Common myeloid progenitor, CD34-positive (primary cell): ENCODE measurements around the gene ARMC5.
A peak's percentile ranks its signal among the peaks of the same experiment; 100 is the strongest.

Source experiments
- CTCF ChIA-PET: fragments of 350-600 bp; sonication (Branson Sonifier 250); formaldehyde crosslinking; loops from one replicate; lab custom pipeline; 2021; ENCODE audit warnings: antibody characterized with exemption; lab: Charles Lee
- POLR2A ChIA-PET: fragments of 350-600 bp; sonication (Branson Sonifier 250); formaldehyde crosslinking; loops from one replicate; lab custom pipeline; 2021; ENCODE audit warnings: antibody characterized with exemption; lab: Charles Lee
- DNase-seq, 3 donors: peaks; one replicate each; pipeline versions ENCODE4 v3.0.0 to v3.0.0-alpha.2; 2013
- H3K27ac ChIP-seq, 2 experiments: 1 replicate in 1 of 2; 2 replicates in 1 of 2; pipeline ENCODE4 v1.7.0; 2013; ENCODE audit warnings: inconsistent platforms in 2 of 2, low read length in 2 of 2, mild to moderate bottlenecking in 2 of 2, low read depth in 1 of 2, moderate library complexity in 1 of 2; ENCODE audit not compliant: severe bottlenecking in 2 of 2, insufficient read depth in 1 of 2, poor library complexity in 1 of 2
- H3K27me3 ChIP-seq, 5 experiments: replicated peaks in 2 of 5; 1 replicate in 3 of 5; 2 replicates in 2 of 5; pipeline versions ENCODE4 v1.6.1 to v1.7.0; 2013; ENCODE audit warnings: low read length in 4 of 5, mild to moderate bottlenecking in 2 of 5, moderate library complexity in 2 of 5, inconsistent platforms in 1 of 5; ENCODE audit not compliant: insufficient read depth in 5 of 5, control insufficient read depth in 4 of 5
- H3K36me3 ChIP-seq, 4 experiments: 1 replicate in 2 of 4; 2 replicates in 2 of 4; pipeline versions ENCODE4 v1.6.1 to v1.7.0; 2013; ENCODE audit warnings: low read length in 3 of 4, control low read depth in 1 of 4, mild to moderate bottlenecking in 1 of 4; ENCODE audit not compliant: control insufficient read depth in 4 of 4, insufficient read depth in 4 of 4
- H3K4me1 ChIP-seq, 4 experiments: 1 replicate in 3 of 4; 2 replicates in 1 of 4; pipeline versions ENCODE4 v1.6.1 to v1.7.1; 2013; ENCODE audit warnings: low read length in 3 of 4, mild to moderate bottlenecking in 3 of 4, control low read depth in 1 of 4, inconsistent platforms in 1 of 4, moderate library complexity in 1 of 4; ENCODE audit not compliant: control insufficient read depth in 4 of 4, insufficient read depth in 4 of 4; ENCODE audit errors: control extremely low read depth in 1 of 4
- H3K4me3 ChIP-seq, 7 experiments: 1 replicate in 4 of 7; 2 replicates in 3 of 7; pipeline versions ENCODE4 v1.5.1 to v1.7.0; 2013; ENCODE audit warnings: mild to moderate bottlenecking in 7 of 7, low read length in 6 of 7, moderate library complexity in 6 of 7, inconsistent platforms in 2 of 7, low read depth in 2 of 7, control low read depth in 1 of 7; ENCODE audit not compliant: insufficient read depth in 4 of 7, control insufficient read depth in 1 of 7; ENCODE audit errors: extremely low read depth in 1 of 7
- H3K9me3 ChIP-seq, 5 experiments: 1 replicate in 4 of 5; 2 replicates in 1 of 5; pipeline versions ENCODE4 v1.6.1 to v1.7.1; 2013; ENCODE audit warnings: low read length in 4 of 5, mild to moderate bottlenecking in 2 of 5, inconsistent platforms in 1 of 5, low read depth in 1 of 5, moderate library complexity in 1 of 5; ENCODE audit not compliant: control insufficient read depth in 4 of 5, insufficient read depth in 2 of 5; ENCODE audit errors: control extremely low read depth in 1 of 5
- WGBS: methylation state at CpG from one replicate; pipeline ENCODE4 v1.1.5; 2013; ENCODE audit not compliant: insufficient coverage; 5-methylcytosine and 5-hydroxymethylcytosine counted together

Gene ARMC5

GRCh38 chr16:31466381-31466841, 7.1 kb downstream of the ARMC5 start:
- H3K4me3 ChIP-seq, result peak overlapping the region in 2 of 7 experiments; percentile 28 to 51
- H3K27me3 ChIP-seq, result no peaks in the 10 kb centered on the region
- H3K36me3 ChIP-seq, result peaks cover 5 to 55% (median 32%) of the 10 kb centered on the region in 4 experiments
- ChIA-PET POLR2A (interaction anchor here (0.8 kb wide), 1 partner anchor 8 kb away, joined by 3 read pairs; no protein-coding TSS in a partner anchor), CTCF (interaction anchor here (1.7 kb wide), 1 partner anchor 10 kb away, joined by 5 read pairs; no protein-coding TSS in a partner anchor)
- no peaks in the 10 kb centered on the region for H3K9me3 ChIP-seq
- H3K27ac ChIP-seq, result peak overlapping the region; percentile 88 to 92
- whole genome bisulfite sequencing, result 72% methylated on average over 15 of the region's 18 CpGs
- H3K4me1 ChIP-seq, result peaks cover 11 to 51% (median 24%) of the 10 kb centered on the region in 4 experiments
- no peak for DNase-seq

- Histone ChIP-seq H3K4me3 (peak overlapping the region in 4 of 7 experiments; percentile 34 to 58 (median 49)), H3K27ac (peak overlapping the region; percentile 88 to 92), H3K27me3 (no peaks in the 10 kb centered on the region), H3K36me3 (peaks cover 2 to 47% (median 28%) of the 10 kb centered on the region in 4 experiments), H3K4me1 (peaks cover 13 to 57% (median 31%) of the 10 kb centered on the region in 4 experiments), H3K9me3 (no peaks in the 10 kb centered on the region)
- ChIA-PET POLR2A (interaction anchor here (0.8 kb wide), 1 partner anchor 9 kb away, joined by 3 read pairs; no protein-coding TSS in a partner anchor), CTCF (no interaction called here)
- DNase-seq, result peak in 2 of 3 donors; percentile 88 to 95
- 17% methylated on average over 2 of the region's 5 CpGs for WGBS
Observed at GRCh38 chr16:31467151-31467773, 8.0 kb downstream of the ARMC5 start.

DNA sequence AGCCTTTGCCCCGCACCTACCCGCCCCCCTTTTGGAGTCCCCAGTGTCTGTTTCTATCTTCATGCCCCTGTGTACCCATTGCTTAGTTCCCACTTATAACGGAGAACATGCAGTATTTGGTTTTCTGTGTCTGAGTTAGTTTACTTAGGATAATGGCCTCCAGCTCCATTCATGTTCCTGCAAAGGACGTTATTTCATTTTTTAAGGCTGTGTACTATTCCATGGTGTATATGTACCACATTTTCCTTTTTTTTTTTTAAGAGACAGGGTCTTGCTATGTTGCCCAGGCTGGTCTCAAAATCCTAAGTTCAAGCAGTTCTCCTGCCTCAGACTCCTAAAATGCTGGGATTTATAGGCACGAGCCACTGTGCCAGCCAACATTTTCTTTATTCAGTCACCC, 8.6 kb downstream of the ARMC5 start:
- POLR2A ChIA-PET, result no interaction called here
- Histone ChIP-seq H3K4me3 (peak overlapping the region in 1 of 7 experiments; percentile 58), H3K27ac (peak overlapping the region; percentile 88 to 92), H3K27me3 (no peaks in the 10 kb centered on the region), H3K9me3 (no peaks in the 10 kb centered on the region), H3K4me1 (peaks cover 13 to 61% (median 35%) of the 10 kb centered on the region in 4 experiments), H3K36me3 (peaks cover 2 to 41% (median 23%) of the 10 kb centered on the region in 4 experiments)
- WGBS, result 70% methylated on average over 2 of the region's 5 CpGs
- CTCF ChIA-PET, result interaction anchor here (0.7 to 1.8 kb wide), 2 partner anchors 10 to 25 kb away, joined by 3 to 10 read pairs; partner anchors contain the start of gene ZNF843
- no peak for DNase-seq

DNA sequence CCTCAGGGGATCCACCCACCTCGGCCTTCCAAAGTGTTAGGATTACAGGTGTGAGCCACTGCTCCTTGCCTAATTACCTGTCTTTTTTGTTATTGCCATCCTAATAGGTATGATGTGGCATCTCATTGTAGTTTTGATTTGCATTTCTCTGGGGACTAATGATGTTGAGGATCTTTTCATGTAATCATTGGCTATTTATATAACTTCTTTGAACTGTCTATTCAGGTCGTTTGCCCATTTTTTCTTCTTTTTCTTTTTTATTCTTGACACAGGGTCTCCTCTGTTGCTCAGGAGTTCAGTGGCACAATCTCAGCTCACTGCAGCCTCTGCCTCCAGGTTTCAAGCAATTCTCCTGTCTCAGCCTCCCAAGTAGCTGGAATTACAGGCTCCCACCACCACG, 11.3 kb downstream of the ARMC5 start:
- 88% methylated on average over 1 of the region's 3 CpGs for WGBS
- peaks cover 0 to 19% (median 10%) of the 10 kb centered on the region in 4 experiments for H3K36me3 ChIP-seq
- H3K9me3 ChIP-seq, result no peaks in the 10 kb centered on the region
- no peak overlapping the region for H3K27ac ChIP-seq
- POLR2A ChIA-PET, result no interaction called here
- CTCF ChIA-PET, result interaction anchor here (1.6 kb wide), 1 partner anchor 10 kb away, joined by 5 read pairs; no protein-coding TSS in a partner anchor
- DNase-seq, result no peak
- peaks cover 13 to 56% (median 34%) of the 10 kb centered on the region in 4 experiments for H3K4me1 ChIP-seq
- no peaks in the 10 kb centered on the region for H3K27me3 ChIP-seq
- no peak overlapping the region for H3K4me3 ChIP-seq

GRCh38 chr16:31471241-31471874, 12.1 kb downstream of the ARMC5 start:
- H3K27ac ChIP-seq, result no peak overlapping the region
- ChIA-PET POLR2A (no interaction called here), CTCF (interaction anchor here (0.6 to 1.6 kb wide), 5 partner anchors 10 to 398 kb away, joined by 3 to 5 read pairs (median 3); no protein-coding TSS in a partner anchor)
- peak overlapping the region in 5 of 7 experiments; percentile 35 to 76 (median 68) for H3K4me3 ChIP-seq
- WGBS, result 46% methylated on average over 11 of the region's 15 CpGs
- H3K9me3 ChIP-seq, result no peaks in the 10 kb centered on the region
- H3K4me1 ChIP-seq, result peaks cover 13 to 56% (median 35%) of the 10 kb centered on the region in 4 experiments
- H3K36me3 ChIP-seq, result peaks cover 0 to 12% (median 6%) of the 10 kb centered on the region in 4 experiments
- no peak for DNase-seq
- H3K27me3 ChIP-seq, result no peaks in the 10 kb centered on the region

DNA sequence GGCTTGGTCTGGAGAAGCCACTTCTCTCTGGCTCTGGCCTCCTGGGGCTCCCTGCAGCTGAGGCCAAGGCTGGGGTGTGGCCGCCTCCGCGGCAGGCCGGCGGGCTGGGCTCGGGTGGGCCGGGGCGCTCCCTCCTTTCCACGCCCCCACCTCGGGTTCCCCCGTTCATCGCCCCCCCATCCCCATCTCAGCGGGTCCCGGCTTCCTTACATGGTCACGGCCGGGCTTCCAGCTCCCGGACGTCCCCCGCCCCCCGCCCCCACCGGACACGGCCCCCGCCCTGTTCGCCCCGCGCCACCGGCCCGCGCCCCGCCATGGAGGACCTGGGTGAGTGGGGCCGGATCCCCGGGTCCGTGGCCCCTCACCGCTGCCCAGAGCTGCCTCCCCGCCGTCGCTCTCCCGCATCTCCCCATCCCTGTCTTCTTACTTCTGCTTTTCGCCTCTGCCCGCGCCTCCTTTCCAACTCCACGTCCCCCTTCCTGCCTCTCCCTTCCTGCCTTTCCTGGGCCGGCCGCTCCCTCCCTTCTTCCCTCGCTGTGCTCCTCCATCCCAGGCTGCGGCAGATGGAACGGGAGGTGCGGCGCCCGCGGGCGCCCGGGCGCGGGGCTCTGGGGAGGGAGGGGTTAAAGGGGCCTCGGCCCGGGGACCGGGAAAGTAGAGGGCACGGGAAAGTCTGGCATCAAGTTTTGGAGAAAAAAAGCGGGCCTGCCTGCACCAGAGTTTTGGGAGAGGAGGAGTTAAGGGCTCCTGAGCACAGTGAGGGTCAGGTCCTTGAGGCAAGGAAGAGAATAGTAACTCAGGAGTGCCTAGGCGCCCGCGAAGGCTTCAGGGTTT, 12.8 kb downstream of the ARMC5 start, which contains the start of gene TGFB1I1:
TSS of gene TGFB1I1 (plus strand) at position 278 of the 834 bp plus-strand sequence. CDS start at position 315, 37 bp downstream.
- ChIA-PET POLR2A (no interaction called here), CTCF (interaction anchor here (0.6 to 1.0 kb wide), 5 partner anchors 14 to 397 kb away, joined by 3 to 4 read pairs (median 3); no protein-coding TSS in a partner anchor)
- peak within 1 kb of the TSS; percentile 35 to 76 (median 56) for H3K4me3 ChIP-seq

More for the DNA sequence above, 12.8 kb downstream of the ARMC5 start, which contains the start of gene TGFB1I1:
- H3K4me1 ChIP-seq, result peaks cover 10 to 55% (median 33%) of the 10 kb centered on the region in 4 experiments
- DNase-seq, result peak in 2 of 3 donors; percentile 35 to 69
- no peaks in the 10 kb centered on the region for H3K27me3 ChIP-seq
- H3K36me3 ChIP-seq, result peaks cover 0 to 12% (median 2%) of the 10 kb centered on the region in 4 experiments
- 3% methylated on average over 39 of the region's 63 CpGs for WGBS
- no peaks in the 10 kb centered on the region for H3K9me3 ChIP-seq
- H3K27ac ChIP-seq, result no peak within 1 kb of the TSS
